Measurements from ENCODE around the gene PBX1. TPM values are rescaled to one million over a fixed set of nuclear protein-coding genes. Genes with fewer than 3 reads are reported as not detected.

PBX1 gene
- polyA plus RNA-seq, 1 donor (not counting 4 experiments of a cell fraction or from before 2014, with no cell fraction given): 2.2 TPM

GRCh38 chr1:164560121-164560541 lies 1.1 kb downstream of the PBX1 start:
- FAIRE-seq: no peak
- no peak for DNase-seq (ENCODE audit: low read depth, low spot score)
- TF ChIP-seq, protein P1, sequence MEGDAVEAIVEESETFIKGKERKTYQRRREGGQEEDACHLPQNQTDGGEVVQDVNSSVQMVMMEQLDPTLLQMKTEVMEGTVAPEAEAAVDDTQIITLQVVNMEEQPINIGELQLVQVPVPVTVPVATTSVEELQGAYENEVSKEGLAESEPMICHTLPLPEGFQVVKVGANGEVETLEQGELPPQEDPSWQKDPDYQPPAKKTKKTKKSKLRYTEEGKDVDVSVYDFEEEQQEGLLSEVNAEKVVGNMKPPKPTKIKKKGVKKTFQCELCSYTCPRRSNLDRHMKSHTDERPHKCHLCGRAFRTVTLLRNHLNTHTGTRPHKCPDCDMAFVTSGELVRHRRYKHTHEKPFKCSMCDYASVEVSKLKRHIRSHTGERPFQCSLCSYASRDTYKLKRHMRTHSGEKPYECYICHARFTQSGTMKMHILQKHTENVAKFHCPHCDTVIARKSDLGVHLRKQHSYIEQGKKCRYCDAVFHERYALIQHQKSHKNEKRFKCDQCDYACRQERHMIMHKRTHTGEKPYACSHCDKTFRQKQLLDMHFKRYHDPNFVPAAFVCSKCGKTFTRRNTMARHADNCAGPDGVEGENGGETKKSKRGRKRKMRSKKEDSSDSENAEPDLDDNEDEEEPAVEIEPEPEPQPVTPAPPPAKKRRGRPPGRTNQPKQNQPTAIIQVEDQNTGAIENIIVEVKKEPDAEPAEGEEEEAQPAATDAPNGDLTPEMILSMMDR (optimal IDR thresholded peaks at IDR 0.05 in 1 of 3, IDR thresholded peaks at IDR 0.05 in 1 of 3, conservative IDR thresholded peaks at IDR 0.05 in 1 of 3; ENCODE audit: extremely low read depth in 1 of 3, insufficient read depth in 2 of 3, low read length in 3 of 3): no peak
- no peak for TF ChIP-seq EZH2 (IDR thresholded peaks at IDR 0.05; ENCODE audit: low read length)
- H3K79me2 ChIP-seq (ENCODE audit: control insufficient read depth, insufficient read depth, low read length): no peaks in the 10 kb centered on the region
- no peaks in the 10 kb centered on the region for H3K9me3 ChIP-seq (ENCODE audit: control insufficient read depth, low read depth, low read length)
- H3K4me2 ChIP-seq (ENCODE audit: control insufficient read depth, extremely low read depth, insufficient read depth, low read depth, low read length): peak overlapping the region; percentile 94
- no peaks in the 10 kb centered on the region for H3K9me1 ChIP-seq (ENCODE audit: control insufficient read depth, extremely low read depth, insufficient read depth, low read length)
- dilution Hi-C loops (cut with MboI; ENCODE audit: extremely low pct_ligation_motif_present, low sequenced_read_pairs): no loop called here
- H4K20me1 ChIP-seq (ENCODE audit: control insufficient read depth, extremely low read depth, insufficient read depth, low read length): no peaks in the 10 kb centered on the region
- peaks cover 6% of the 10 kb centered on the region for H3K4me1 ChIP-seq (ENCODE audit: control insufficient read depth, extremely low read depth, insufficient read depth, low read length)
- no peaks in the 10 kb centered on the region for H3K36me3 ChIP-seq (ENCODE audit: control insufficient read depth in 2 of 2, extremely low read depth in 1 of 2, insufficient read depth in 2 of 2, low read length in 2 of 2)
- H2AFZ ChIP-seq (ENCODE audit: control insufficient read depth, low read length): peak overlapping the region; percentile 93
- peak overlapping the region; percentile 38 to 55 (median 48) for H3K4me3 ChIP-seq (ENCODE audit: control insufficient read depth in 2 of 3, extremely low read depth in 1 of 3, insufficient read depth in 2 of 3, low read depth in 1 of 3, low read length in 3 of 3)
- H3K9ac ChIP-seq (ENCODE audit: control insufficient read depth, extremely low read depth, insufficient read depth, low read length): peak overlapping the region; percentile 17
- peak overlapping the region; percentile 41 for H3K27ac ChIP-seq (ENCODE audit: control insufficient read depth, insufficient read depth, low read length)
- H3K27me3 ChIP-seq (ENCODE audit: control insufficient read depth, extremely low read depth, insufficient read depth, low read length): no peaks in the 10 kb centered on the region

GRCh38 chr1:164560556-164560955 lies 1.6 kb downstream of the PBX1 start:
- dilution Hi-C loops (cut with MboI; ENCODE audit: extremely low pct_ligation_motif_present, low sequenced_read_pairs): no loop called here
- H2AFZ ChIP-seq (ENCODE audit: control insufficient read depth, low read length): peak overlapping the region; percentile 93
- no peaks in the 10 kb centered on the region for H3K27me3 ChIP-seq (ENCODE audit: control insufficient read depth, extremely low read depth, insufficient read depth, low read length)
- no peak for DNase-seq (ENCODE audit: low read depth, low spot score)
- H3K9me3 ChIP-seq (ENCODE audit: control insufficient read depth, low read depth, low read length): no peaks in the 10 kb centered on the region
- H4K20me1 ChIP-seq (ENCODE audit: control insufficient read depth, extremely low read depth, insufficient read depth, low read length): no peaks in the 10 kb centered on the region
- TF ChIP-seq, protein P1 (optimal IDR thresholded peaks at IDR 0.05 in 1 of 3, IDR thresholded peaks at IDR 0.05 in 1 of 3, conservative IDR thresholded peaks at IDR 0.05 in 1 of 3; ENCODE audit: extremely low read depth in 1 of 3, insufficient read depth in 2 of 3, low read length in 3 of 3): no peak
- TF ChIP-seq EZH2 (IDR thresholded peaks at IDR 0.05; ENCODE audit: low read length): no peak
- no peaks in the 10 kb centered on the region for H3K9me1 ChIP-seq (ENCODE audit: control insufficient read depth, extremely low read depth, insufficient read depth, low read length)
- H3K4me1 ChIP-seq (ENCODE audit: control insufficient read depth, extremely low read depth, insufficient read depth, low read length): peaks cover 6% of the 10 kb centered on the region
- no peak for FAIRE-seq
- H3K36me3 ChIP-seq (ENCODE audit: control insufficient read depth in 2 of 2, extremely low read depth in 1 of 2, insufficient read depth in 2 of 2, low read length in 2 of 2): no peaks in the 10 kb centered on the region
- H3K79me2 ChIP-seq (ENCODE audit: control insufficient read depth, insufficient read depth, low read length): no peaks in the 10 kb centered on the region
- peak overlapping the region in 2 of 3 experiments; percentile 48 to 55 for H3K4me3 ChIP-seq (ENCODE audit: control insufficient read depth in 2 of 3, extremely low read depth in 1 of 3, insufficient read depth in 2 of 3, low read depth in 1 of 3, low read length in 3 of 3)
- peak overlapping the region; percentile 94 for H3K4me2 ChIP-seq (ENCODE audit: control insufficient read depth, extremely low read depth, insufficient read depth, low read depth, low read length)
- H3K27ac ChIP-seq (ENCODE audit: control insufficient read depth, insufficient read depth, low read length): no peak overlapping the region
- H3K9ac ChIP-seq (ENCODE audit: control insufficient read depth, extremely low read depth, insufficient read depth, low read length): no peak overlapping the region
